GM12878 (cell line): ENCODE data around the gene CCM2. TPM values are rescaled to one million over a fixed set of nuclear protein-coding genes. Genes with fewer than 3 reads are reported as not detected.

Experiments used
- ATAC-seq: fragments of 200-7000 bp; cut with Tn5 transposase; 3 replicates; pipeline ENCODE4 v1.9.1; 2020; ENCODE audit warnings: mild to moderate bottlenecking, moderate library complexity
- BruUV-seq: library from RNA; stranded (reverse); fragments of 400-500 nt; replicated peaks from 2 replicates; lab custom pipeline; 2021; lab: Mats Ljungman, UMichigan
- CTCF ChIA-PET: fragments of 300-600 bp; sonication (Branson Sonifier 250); formaldehyde crosslinking; extraction: SDS; loops from one replicate; lab custom pipeline; 2021; ENCODE audit warnings: inconsistent platforms; lab: Yijun Ruan, JAX
- POLR2A ChIA-PET: fragments of 350-600 bp; formaldehyde crosslinking; extraction: SDS; loops from one replicate; lab custom pipeline; 2021; ENCODE audit warnings: inconsistent platforms; lab: Charles Lee
- RAD21 ChIA-PET: fragments of 300-600 bp; sonication (Branson Sonifier 250); formaldehyde crosslinking; loops from one replicate; lab custom pipeline; 2023; ENCODE audit warnings: antibody characterized with exemption; ENCODE audit not compliant: unreplicated experiment; lab: Charles Lee
- SMC1A ChIA-PET: fragments of 300-600 bp; sonication (Branson Sonifier 250); formaldehyde crosslinking; loops from one replicate; lab custom pipeline; 2023; ENCODE audit not compliant: unreplicated experiment, uncharacterized antibody; lab: Charles Lee
- DNase-seq: peaks from one replicate; pipeline ENCODE4 v3.0.0-alpha.2; 2011; ENCODE audit warnings: low read depth, low spot score
- FAIRE-seq: peaks from 3 replicates; lab custom pipeline; 2011; peaks lifted over from hg19 to GRCh38; lab: Jason Lieb, UNC
- H2AFZ ChIP-seq: 2 replicates; pipeline ENCODE4 v1.6.0; 2011; ENCODE audit warnings: low read depth, low read length, control low read depth; ENCODE audit not compliant: control insufficient read depth
- H3K27ac ChIP-seq: 2 replicates; pipeline ENCODE4 v1.5.1; 2011; ENCODE audit warnings: control low read depth; ENCODE audit not compliant: control insufficient read depth, insufficient read depth
- H3K27me3 ChIP-seq, 2 experiments: replicated peaks in 1 of 2; 2 replicates each; pipeline versions ENCODE4 v1.6.0 to v1.6.1; 2011; ENCODE audit warnings: low read length in 1 of 2; ENCODE audit not compliant: control insufficient read depth in 2 of 2, insufficient read depth in 2 of 2
- H3K36me3 ChIP-seq, 2 experiments: 2 replicates each; pipeline ENCODE4 v1.5.1; 2011; ENCODE audit warnings: low read length in 1 of 2; ENCODE audit not compliant: control insufficient read depth in 2 of 2, insufficient read depth in 2 of 2
- H3K4me1 ChIP-seq: 2 replicates; pipeline ENCODE4 v1.6.1; 2011; ENCODE audit warnings: mild to moderate bottlenecking, low read length, moderate library complexity, mixed read lengths; ENCODE audit not compliant: control insufficient read depth, insufficient read depth
- H3K4me2 ChIP-seq: 2 replicates; pipeline ENCODE4 v1.6.0; 2011; ENCODE audit warnings: control low read depth; ENCODE audit not compliant: control insufficient read depth, insufficient read depth
- H3K4me3 ChIP-seq: fragments of 200-600 bp; sonication (generic); 2 replicates; pipeline ENCODE4 v1.5.1; 2016
- H3K79me2 ChIP-seq: 2 replicates; pipeline ENCODE4 v1.6.0; 2011; ENCODE audit warnings: low read length; ENCODE audit not compliant: control insufficient read depth, insufficient read depth
- H3K9ac ChIP-seq: 2 replicates; pipeline ENCODE4 v1.8.0; 2011; ENCODE audit warnings: low read length, control low read depth, mixed read lengths; ENCODE audit not compliant: control insufficient read depth, insufficient read depth
- H3K9me3 ChIP-seq: replicated peaks from 3 replicates; pipeline ENCODE4 v1.5.1; 2011; ENCODE audit warnings: mild to moderate bottlenecking, low read length; ENCODE audit not compliant: control insufficient read depth, insufficient read depth
- H4K20me1 ChIP-seq: 2 replicates; pipeline ENCODE4 v1.6.0; 2011; ENCODE audit not compliant: control insufficient read depth, insufficient read depth
- ATF2 ChIP-seq: IDR thresholded peaks from 2 replicates; pipeline ENCODE4 v1.6.1; 2012; ENCODE audit warnings: low read length, inconsistent platforms
- HDAC2 ChIP-seq: fragments of 200-600 bp; sonication (generic); IDR thresholded peaks from 2 replicates; pipeline ENCODE4 v1.6.1; 2017
- PAX8 ChIP-seq: fragments of 450-650 bp; IDR thresholded peaks from 2 replicates; pipeline ENCODE4 v1.6.1; 2017; ENCODE audit warnings: mild to moderate bottlenecking, moderate library complexity
- RBBP5 ChIP-seq: fragments of 200-600 bp; sonication (generic); conservative IDR thresholded peaks from 2 replicates; pipeline ENCODE4 v1.6.1; 2016
- SUZ12 ChIP-seq: fragments of 200-600 bp; sonication (generic); IDR thresholded peaks from one replicate; pipeline ENCODE4 v1.6.1; 2018; ENCODE audit warnings: antibody characterized with exemption, mild to moderate bottlenecking; ENCODE audit not compliant: unreplicated experiment
- TCF7 ChIP-seq: IDR thresholded peaks from 2 replicates; pipeline ENCODE4 v1.6.1; 2014; ENCODE audit warnings: antibody characterized with exemption, borderline replicate concordance
- ZBTB40 ChIP-seq: fragments of 450-650 bp; IDR thresholded peaks from 2 replicates; pipeline ENCODE4 v1.6.1; 2016; ENCODE audit warnings: mild to moderate bottlenecking, moderate library complexity, borderline replicate concordance
- ZNF592 ChIP-seq: fragments of 450-650 bp; IDR thresholded peaks from 2 replicates; pipeline ENCODE4 v1.6.1; 2017; ENCODE audit warnings: mild to moderate bottlenecking, moderate library complexity
- ZNF687 ChIP-seq: fragments of 450-650 bp; IDR thresholded peaks from 2 replicates; pipeline ENCODE4 v1.6.1; 2017; ENCODE audit warnings: mild to moderate bottlenecking, moderate library complexity
- WGBS: methylation state at CpG from one replicate; pipeline ENCODE4 v1.1.6; 2016; ENCODE audit warnings: low lambda C conversion rate; ENCODE audit not compliant: insufficient replicate concordance, insufficient coverage; ENCODE audit errors: missing lambda C conversion rate; 5-methylcytosine and 5-hydroxymethylcytosine counted together
- in situ Hi-C: fragments of 300-500 bp; cut with MboI; formaldehyde crosslinking; loops from 9 replicates; pipeline ENCODE4 v1.14.3; 2018; ENCODE audit warnings: mixed read lengths
- intact Hi-C: fragments of 100-400 bp; cut with micrococcal nuclease; formaldehyde crosslinking; loops from one replicate; pipeline ENCODE4 v1.14.2; 2022; ENCODE audit not compliant: unreplicated experiment
- polyA plus RNA-seq, 11 experiments: library from polyadenylated mRNA; depleted of rRNA in 4 of 11; unstranded in 6 of 11; stranded (reverse) in 5 of 11; fragments of >200 nt; fragmentation: Nextera tagmentation in 4 of 11; fragmentation: Illumina TruSeq in 1 of 11; extraction: Ambion mirVana in 4 of 11; extraction: Trizol in 1 of 11; gene quantifications; 1 replicate in 1 of 11; 2 replicates in 10 of 11; pipeline versions ENCODE4 v1.2.1 to v1.2.3, GENCODE V29; 2011 to 2016; ENCODE audit warnings: inconsistent platforms in 2 of 11, missing spikeins in 2 of 11, low read depth in 1 of 11
- total RNA-seq, 4 experiments: library from RNA; depleted of rRNA in 3 of 4; stranded (reverse); fragments of >200 nt in 3 of 4; fragmentation: Illumina TruSeq in 1 of 4; extraction: Trizol in 1 of 4; gene quantifications; 2 replicates each; pipeline versions ENCODE4 v1.2.1 to v1.2.3, GENCODE V29; 2013 to 2021

The CCM2 gene
- total and polyA plus RNA-seq, 10 of the 15 experiments (the other 5 are each of a cell fraction or from before 2014, with no cell fraction given) = 1.00 to 82.3 (median 48.7) TPM

GRCh38 chr7:45125193-45125904 lies 125.3 kb downstream of the CCM2 start:
- ATAC-seq (no peak), DNase-seq (no peak), FAIRE-seq (no peak)
- in situ Hi-C loops = no loop called here
- H3K4me1 ChIP-seq = peaks cover 5% of the 10 kb centered on the region
- H3K9ac ChIP-seq = no peak overlapping the region
- no peaks in the 10 kb centered on the region for H4K20me1 ChIP-seq
- H3K9me3 ChIP-seq = no peaks in the 10 kb centered on the region
- no peak overlapping the region for H3K4me2 ChIP-seq
- H3K27ac ChIP-seq = no peak overlapping the region
- intact Hi-C loops = no loop called here
- no TSS peak for BruUV-seq
- ChIA-PET POLR2A (interaction anchor here (0.5 kb wide), 1 partner anchor 13 kb away, joined by 3 read pairs; no protein-coding TSS in a partner anchor), CTCF (interaction anchor here (2.3 kb wide), 1 partner anchor 152 kb away, joined by 9 read pairs; no protein-coding TSS in a partner anchor), SMC1A (no interaction called here), RAD21 (interaction anchor here (1.3 kb wide), 1 partner anchor 11 kb away, joined by 4 read pairs; no protein-coding TSS in a partner anchor)
- H3K27me3 ChIP-seq = no peaks in the 10 kb centered on the region
- no peak overlapping the region for H2AFZ ChIP-seq
- H3K36me3 ChIP-seq = no peaks in the 10 kb centered on the region
- H3K79me2 ChIP-seq = no peaks in the 10 kb centered on the region
- H3K4me3 ChIP-seq = no peak overlapping the region
- WGBS = 73% methylated on average over 11 of the region's 11 CpGs
- TF ChIP-seq TCF7 = no peak
- no peak for TF ChIP-seq HDAC2
- TF ChIP-seq ATF2 = no peak
- TF ChIP-seq ZNF592 = no peak
- TF ChIP-seq ZBTB40 = no peak
- TF ChIP-seq SUZ12 = no peak
- TF ChIP-seq PAX8 = no peak
- TF ChIP-seq ZNF687 = no peak
- no peak for TF ChIP-seq RBBP5
